HepG2 (cell line): ENCODE results near the gene GLYR1. TPM values are rescaled to one million over a fixed set of nuclear protein-coding genes. Genes with fewer than 3 reads are reported as not detected.

ENCODE experiments used
- DR1 ChIP-seq: sonication (generic); formaldehyde crosslinking; IDR thresholded peaks from 2 replicates; pipeline ENCODE4 v1.8.0; 2021; ENCODE audit warnings: mild to moderate bottlenecking, missing genetic modification reagents, inconsistent platforms
- EHMT2 ChIP-seq: fragments of 200-600 bp; sonication (generic); IDR thresholded peaks from 2 replicates; pipeline ENCODE4 v1.7.0; 2017; ENCODE audit warnings: antibody characterized with exemption, low read depth, low read length, borderline replicate concordance
- GATAD1 ChIP-seq: IDR thresholded peaks from 2 replicates; pipeline ENCODE4 v1.6.1; 2016; ENCODE audit warnings: missing genetic modification reagents, missing compliant biosample characterization
- GATAD2A ChIP-seq: IDR thresholded peaks from 2 replicates; pipeline ENCODE4 v1.6.1; 2016
- HOXA3 ChIP-seq: sonication (generic); formaldehyde crosslinking; IDR thresholded peaks from 2 replicates; pipeline ENCODE4 v1.5.0; 2020; ENCODE audit warnings: missing genetic modification reagents
- KDM2A ChIP-seq: sonication (generic); formaldehyde crosslinking; IDR thresholded peaks from 2 replicates; pipeline ENCODE4 v1.4.0; 2020; ENCODE audit warnings: low read depth, missing genetic modification reagents, borderline replicate concordance
- MAFF ChIP-seq: IDR thresholded peaks from 2 replicates; pipeline ENCODE4 v1.6.1; 2011; ENCODE audit warnings: low read depth, low read length, improper control_type of control experiment
- MIER2 ChIP-seq: IDR thresholded peaks from 2 replicates; pipeline ENCODE4 v1.6.1; 2016; ENCODE audit warnings: missing biosample characterization, missing genetic modification reagents
- MNT ChIP-seq: fragments of 450-650 bp; IDR thresholded peaks from 2 replicates; pipeline ENCODE4 v1.6.1; 2016
- MTA1 ChIP-seq: sonication (generic); formaldehyde crosslinking; IDR thresholded peaks from 2 replicates; pipeline ENCODE4 v1.4.0; 2020; ENCODE audit warnings: missing genetic modification reagents, mild to moderate bottlenecking, borderline replicate concordance
- MXD1 ChIP-seq: sonication (generic); formaldehyde crosslinking; IDR thresholded peaks from 2 replicates; pipeline ENCODE4 v1.4.0; 2020; ENCODE audit warnings: mild to moderate bottlenecking, missing genetic modification reagents
- MYC ChIP-seq: sonication (generic); formaldehyde crosslinking; IDR thresholded peaks from 2 replicates; pipeline ENCODE4 v1.9.0; 2021; ENCODE audit warnings: missing genetic modification reagents, borderline replicate concordance
- PCBP1 ChIP-seq: fragments of 200-400 bp; formaldehyde crosslinking; IDR thresholded peaks from 2 replicates; pipeline ENCODE4 v1.6.1; 2017; ENCODE audit warnings: mild to moderate bottlenecking, low read depth, low read length, borderline replicate concordance
- SRY ChIP-seq: sonication (generic); formaldehyde crosslinking; IDR thresholded peaks from 2 replicates; pipeline ENCODE4 v1.8.0; 2022; ENCODE audit warnings: mild to moderate bottlenecking, missing genetic modification reagents
- TSC22D2 ChIP-seq: sonication (generic); formaldehyde crosslinking; IDR thresholded peaks from 2 replicates; pipeline ENCODE4 v1.5.1; 2020; ENCODE audit warnings: missing genetic modification reagents, mild to moderate bottlenecking, borderline replicate concordance
- UBTF ChIP-seq: sonication (generic); formaldehyde crosslinking; IDR thresholded peaks from 2 replicates; pipeline ENCODE4 v1.4.0; 2020; ENCODE audit warnings: mild to moderate bottlenecking, missing genetic modification reagents
- ZNF230 ChIP-seq: sonication (generic); formaldehyde crosslinking; IDR thresholded peaks from 2 replicates; pipeline ENCODE4 v1.4.0; 2020; ENCODE audit warnings: mild to moderate bottlenecking, missing genetic modification reagents
- ZNF263 ChIP-seq: sonication (generic); formaldehyde crosslinking; IDR thresholded peaks from 2 replicates; pipeline ENCODE4 v1.4.0; 2020; ENCODE audit warnings: missing genetic modification reagents
- ZNF292 ChIP-seq: sonication (generic); formaldehyde crosslinking; IDR thresholded peaks from 2 replicates; pipeline ENCODE4 v1.8.1; 2022; ENCODE audit warnings: mild to moderate bottlenecking, low read depth, missing genetic modification reagents, borderline replicate concordance
- ZNF740 ChIP-seq: sonication (generic); formaldehyde crosslinking; IDR thresholded peaks from 2 replicates; pipeline ENCODE4 v1.4.0; 2020; ENCODE audit warnings: missing genetic modification reagents
- ZNF766 ChIP-seq: sonication (generic); formaldehyde crosslinking; IDR thresholded peaks from 2 replicates; pipeline ENCODE4 v1.5.0; 2020; ENCODE audit warnings: missing genetic modification reagents, borderline replicate concordance
- polyA plus RNA-seq, 8 experiments: library from polyadenylated mRNA; depleted of rRNA in 3 of 8; stranded (reverse) in 7 of 8; unstranded in 1 of 8; fragments of >200 nt; fragmentation: Illumina TruSeq in 4 of 8; extraction: Trizol in 4 of 8; gene quantifications; 2 replicates each; pipeline versions ENCODE4 v1.2.1 to v1.2.3, GENCODE V29; 2011 to 2016; ENCODE audit warnings: low read depth in 4 of 8, missing spikeins in 1 of 8, mixed read lengths in 1 of 8; ENCODE audit not compliant: insufficient read depth in 1 of 8
- total RNA-seq, 5 experiments: library from RNA; depleted of rRNA; stranded (reverse); fragments of >200 nt; fragmentation: Illumina TruSeq; extraction: Trizol; gene quantifications; 2 replicates each; pipeline ENCODE4 v1.2.3, GENCODE V29; 2016; ENCODE audit warnings: low read depth in 1 of 5

GLYR1 gene
- total and polyA plus RNA-seq, 2 of the 13 experiments (the other 11 are each of a cell fraction or from before 2014, with no cell fraction given), result 28.3 to 48.7 TPM

- TF ChIP-seq ZNF740 (CRISPR knock-in tag), result peak; percentile 95
- peak; percentile 50; the same call in 1 of the 2 replicates for TF ChIP-seq MYC
- TF ChIP-seq GATAD1 (CRISPR knock-in tag), result peak; percentile 54
- no peak for TF ChIP-seq ZNF766 (CRISPR knock-in tag)
- TF ChIP-seq MTA1, result no peak
- TF ChIP-seq MIER2 (CRISPR knock-in tag), result no peak
- TF ChIP-seq HOXA3 (CRISPR knock-in tag), result peak; percentile 53; the same call in 1 of the 2 replicates
- no peak for TF ChIP-seq ZNF230 (CRISPR knock-in tag)
- TF ChIP-seq SRY (CRISPR knock-in tag), result no peak
- no peak for TF ChIP-seq EHMT2
- TF ChIP-seq MAFF, result no peak
- no peak for TF ChIP-seq DR1
- peak; percentile 69; the same call in 1 of the 2 replicates for TF ChIP-seq UBTF (CRISPR knock-in tag)
- peak; percentile 74 for TF ChIP-seq ZNF263 (CRISPR knock-in tag)
- TF ChIP-seq MNT, result no peak
- TF ChIP-seq MXD1 (CRISPR knock-in tag), result 0 out of 2 replicates have a peak, but pooled peaks have one; percentile 12
- 0 out of 2 replicates have a peak, but pooled peaks have one; percentile 45 for TF ChIP-seq PCBP1
- 0 out of 2 replicates have a peak, but pooled peaks have one; percentile 14 for TF ChIP-seq GATAD2A (CRISPR knock-in tag)
- peak; percentile 40; the same call in 1 of the 2 replicates for TF ChIP-seq ZNF292 (CRISPR knock-in tag)
- TF ChIP-seq KDM2A (CRISPR knock-in tag), result peak; percentile 32; the same call in 1 of the 2 replicates
- TF ChIP-seq TSC22D2, result no peak
Observed at GRCh38 chr16:4800290-4801041, 46.6 kb downstream of the GLYR1 start (continued).
